ENCODE results near the gene MSLN. TPM values are rescaled to one million over a fixed set of nuclear protein-coding genes. Genes with fewer than 3 reads are reported as not detected.
A peak's percentile ranks its signal among the peaks of the same experiment; 100 is the strongest.

MSLN gene
- total and polyA plus RNA-seq, 10 donors: 0.22 to 1.1 (median 0.41) TPM; not detected in 4

- intact Hi-C loops (cut with DNase I; ENCODE audit: low total_unique reads): no loop called here
- TF ChIP-seq POLR2AphosphoS5 (IDR thresholded peaks at IDR 0.05): no peak
- H3K9me3 ChIP-seq: no peaks in the 10 kb centered on the region
- H3K27ac ChIP-seq: no peak overlapping the region
- peaks cover 0 to 24% (median 0%) of the 10 kb centered on the region in 7 donors for H3K27me3 ChIP-seq (replicated peaks in 1 of 7)
- DNase-seq: peak; percentile 75
- peaks cover 14 to 26% (median 22%) of the 10 kb centered on the region in 6 donors for H3K4me1 ChIP-seq
- H3K4me3 ChIP-seq: no peak overlapping the region
- WGBS, 5 donors: 79 to 89% (median 85%) methylated on average over 17 to 21 of the region's 21 CpGs
- peaks cover 0 to 7% (median 0%) of the 10 kb centered on the region in 6 donors for H3K36me3 ChIP-seq
These were observed 16.6 kb upstream of the MSLN start for GRCh38 chr16:743794-744500.

- peaks cover 0 to 24% (median 0%) of the 10 kb centered on the region in 7 donors for H3K27me3 ChIP-seq (replicated peaks in 1 of 7)
- WGBS, 5 donors: 3 to 13% (median 5%) methylated on average over 3 to 14 of the region's 14 CpGs
- peak in 4 of 11 experiments; percentile 21 to 52 (median 34) for TF ChIP-seq CTCF (IDR thresholded peaks at IDR 0.05 in 8 of 11, conservative IDR thresholded peaks at IDR 0.05 in 3 of 11)
- no peak for TF ChIP-seq POLR2A (IDR thresholded peaks at IDR 0.05)
- intact Hi-C loops (cut with DNase I; ENCODE audit: low total_unique reads): no loop called here
- H3K4me3 ChIP-seq: no peak overlapping the region
- no peaks in the 10 kb centered on the region for H3K9me3 ChIP-seq
- H3K36me3 ChIP-seq: no peaks in the 10 kb centered on the region
- H3K4me1 ChIP-seq: peaks cover 4 to 10% (median 7%) of the 10 kb centered on the region in 6 donors
- DNase-seq: peak; percentile 78
- no peak overlapping the region for H3K27ac ChIP-seq
These were observed 14.8 kb upstream of the MSLN start for GRCh38 chr16:745739-746138.

- no peak overlapping the region for H3K27ac ChIP-seq
- DNase-seq: no peak
- no peak overlapping the region for H3K4me3 ChIP-seq
- peaks cover 0 to 2% (median 0%) of the 10 kb centered on the region in 6 donors for H3K4me1 ChIP-seq
- no peaks in the 10 kb centered on the region for H3K9me3 ChIP-seq
- 76 to 90% (median 81%) methylated on average over 6 to 13 of the region's 13 CpGs for WGBS, 5 donors
- TF ChIP-seq POLR2AphosphoS5 (IDR thresholded peaks at IDR 0.05) (no peak), POLR2A (IDR thresholded peaks at IDR 0.05) (no peak), CTCF (IDR thresholded peaks at IDR 0.05 in 8 of 11, conservative IDR thresholded peaks at IDR 0.05 in 3 of 11) (no peak)
- H3K36me3 ChIP-seq: no peaks in the 10 kb centered on the region
- intact Hi-C loops (cut with DNase I; ENCODE audit: low total_unique reads): no loop called here
- H3K27me3 ChIP-seq (replicated peaks in 1 of 7): peaks cover 0 to 24% (median 0%) of the 10 kb centered on the region in 7 donors
These were observed 13.9 kb upstream of the MSLN start for GRCh38 chr16:746637-747036.

GRCh38 chr16:747978-748746 lies 12.4 kb upstream of the MSLN start:
- H3K4me3 ChIP-seq: no peak overlapping the region
- H3K9me3 ChIP-seq: no peaks in the 10 kb centered on the region
- 82 to 92% (median 86%) methylated on average over 31 to 39 of the region's 39 CpGs for WGBS, 5 donors
- intact Hi-C loops (cut with DNase I; ENCODE audit: low total_unique reads): no loop called here
- no peaks in the 10 kb centered on the region for H3K36me3 ChIP-seq
- TF ChIP-seq POLR2A (IDR thresholded peaks at IDR 0.05): no peak
- TF ChIP-seq CTCF (IDR thresholded peaks at IDR 0.05 in 8 of 11, conservative IDR thresholded peaks at IDR 0.05 in 3 of 11): no peak
- no peak for TF ChIP-seq POLR2AphosphoS5 (IDR thresholded peaks at IDR 0.05)
- peaks cover 0 to 17% (median 0%) of the 10 kb centered on the region in 7 donors for H3K27me3 ChIP-seq (replicated peaks in 1 of 7)
- H3K27ac ChIP-seq: no peak overlapping the region
- no peak for DNase-seq
- H3K4me1 ChIP-seq: no peaks in the 10 kb centered on the region

Data from spleen (tissue), 11 donors.